GM21390 (cell line): ENCODE data around the gene RMP24.

ENCODE experiments used
- ATAC-seq: cut with Tn5 transposase; IDR thresholded peaks from one replicate; pipeline ENCODE4 v1.9.1; 2021; ENCODE audit not compliant: unreplicated experiment

RMP24 gene

DNA sequence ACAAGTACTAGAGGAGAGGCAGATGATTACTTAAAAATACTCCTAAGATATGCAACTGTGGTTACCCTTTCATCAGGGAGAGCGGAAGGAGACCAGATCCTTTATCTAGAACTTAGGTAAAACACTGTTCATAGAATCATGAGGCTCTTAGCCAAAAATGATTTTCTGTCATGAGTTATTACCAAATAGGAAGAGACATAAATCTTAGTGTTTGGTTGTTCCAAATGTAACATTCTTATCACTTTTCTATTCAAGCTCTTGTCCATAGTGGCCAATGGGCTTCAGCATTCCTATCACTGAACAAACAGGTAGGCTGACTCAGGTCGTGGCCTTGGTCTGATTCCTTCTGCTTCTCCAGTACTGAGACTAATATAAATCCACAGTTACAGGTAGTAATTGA is 56.4 kb downstream of the RMP24 start:
- no peak for ATAC-seq
